ENCODE results near the gene FTSJ3. TPM values are rescaled to one million over a fixed set of nuclear protein-coding genes. Genes with fewer than 3 reads are reported as not detected.

The FTSJ3 gene
- total and polyA plus RNA-seq, 2 of the 13 experiments (the other 11 are each of a cell fraction or from before 2014, with no cell fraction given), result 26.0 to 64.2 TPM

DNA sequence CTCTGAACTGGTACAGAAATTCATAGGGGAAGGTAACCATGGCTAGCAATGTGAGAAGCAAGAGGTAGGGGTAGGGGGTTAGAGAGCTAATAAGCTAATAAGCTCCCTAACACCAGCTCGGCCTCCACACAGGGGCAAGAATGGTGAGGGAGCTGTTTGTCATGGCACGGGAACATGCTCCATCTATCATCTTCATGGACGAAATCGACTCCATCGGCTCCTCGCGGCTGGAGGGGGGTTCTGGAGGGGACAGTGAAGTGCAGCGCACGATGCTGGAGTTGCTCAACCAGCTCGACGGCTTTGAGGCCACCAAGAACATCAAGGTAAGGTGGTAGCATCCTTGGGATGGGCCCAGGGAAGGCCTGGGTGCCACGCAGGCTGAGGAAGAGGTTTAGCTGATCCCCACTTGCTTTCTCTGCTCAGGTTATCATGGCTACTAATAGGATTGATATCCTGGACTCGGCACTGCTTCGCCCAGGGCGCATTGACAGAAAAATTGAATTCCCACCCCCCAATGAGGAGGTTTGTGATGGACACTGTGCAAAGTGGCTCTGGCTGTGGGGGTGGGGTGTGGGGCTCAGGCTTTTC, 3.5 kb upstream of the FTSJ3 start:
- Histone ChIP-seq H3K4me2 (ENCODE audit: low read depth, low read length) (no peak overlapping the region), H3K4me3 (replicated peaks in 1 of 3; ENCODE audit: insufficient read depth in 1 of 3, low read depth in 2 of 3, low read length in 3 of 3) (no peak overlapping the region), H3K27ac (ENCODE audit: extremely low read length, insufficient read depth, low read length) (no peak overlapping the region), H3K79me2 (ENCODE audit: insufficient read depth, low read length) (peaks cover 33% of the 10 kb centered on the region), H3K9ac (ENCODE audit: insufficient read depth, low read depth, low read length) (no peak overlapping the region), H2AFZ (ENCODE audit: low read length) (no peak overlapping the region), H3K4me1 (ENCODE audit: insufficient read depth, low read length) (peaks cover 23% of the 10 kb centered on the region), H3K27me3 (ENCODE audit: control insufficient read depth in 1 of 2, insufficient read depth in 2 of 2, low read length in 2 of 2) (no peaks in the 10 kb centered on the region; a peak in 1 of 5 replicates), H4K20me1 (ENCODE audit: insufficient read depth, low read length) (0 out of 2 replicates have a peak, but pooled peaks cover 2% of the 10 kb centered on the region), H3K36me3 (replicated peaks in 1 of 2; ENCODE audit: control insufficient read depth in 1 of 2, insufficient read depth in 2 of 2, low read length in 2 of 2) (peaks cover 51 to 70% of the 10 kb centered on the region in 2 experiments), H3K9me3 (ENCODE audit: low read length) (no peaks in the 10 kb centered on the region)
- BruUV-seq (replicated peaks), result no TSS peak
- WGBS (ENCODE audit: low lambda C conversion rate), result 94% methylated on average over 15 of the region's 15 CpGs
- intact Hi-C loops (cut with micrococcal nuclease; ENCODE audit: unreplicated experiment) (no loop called here), in situ Hi-C loops (cut with HindIII; ENCODE audit: extremely low pct_ligation_motif_present, low pct_unique_long_range_greater_than_20kb) (no loop called here)
- CTCF ChIA-PET (ENCODE audit: low intra/inter-chr PET ratio, low total read pairs), result no interaction called here
- ATAC-seq (no peak), DNase-seq (ENCODE audit: low spot score) (no peak), FAIRE-seq (no peak)
- POLR2A ChIA-PET, result interaction anchor here (1.1 to 5.2 kb wide), 3 partner anchors 10 to 88 kb away, joined by 3 to 30 read pairs (median 13); partner anchors contain the start of genes CCDC47 and DDX42
- TF ChIP-seq ZNF468 (CRISPR knock-in tag; IDR thresholded peaks at IDR 0.05), result no peak
- TF ChIP-seq BRD4 (CRISPR knock-in tag; IDR thresholded peaks at IDR 0.05), result no peak
- TF ChIP-seq, protein P1, sequence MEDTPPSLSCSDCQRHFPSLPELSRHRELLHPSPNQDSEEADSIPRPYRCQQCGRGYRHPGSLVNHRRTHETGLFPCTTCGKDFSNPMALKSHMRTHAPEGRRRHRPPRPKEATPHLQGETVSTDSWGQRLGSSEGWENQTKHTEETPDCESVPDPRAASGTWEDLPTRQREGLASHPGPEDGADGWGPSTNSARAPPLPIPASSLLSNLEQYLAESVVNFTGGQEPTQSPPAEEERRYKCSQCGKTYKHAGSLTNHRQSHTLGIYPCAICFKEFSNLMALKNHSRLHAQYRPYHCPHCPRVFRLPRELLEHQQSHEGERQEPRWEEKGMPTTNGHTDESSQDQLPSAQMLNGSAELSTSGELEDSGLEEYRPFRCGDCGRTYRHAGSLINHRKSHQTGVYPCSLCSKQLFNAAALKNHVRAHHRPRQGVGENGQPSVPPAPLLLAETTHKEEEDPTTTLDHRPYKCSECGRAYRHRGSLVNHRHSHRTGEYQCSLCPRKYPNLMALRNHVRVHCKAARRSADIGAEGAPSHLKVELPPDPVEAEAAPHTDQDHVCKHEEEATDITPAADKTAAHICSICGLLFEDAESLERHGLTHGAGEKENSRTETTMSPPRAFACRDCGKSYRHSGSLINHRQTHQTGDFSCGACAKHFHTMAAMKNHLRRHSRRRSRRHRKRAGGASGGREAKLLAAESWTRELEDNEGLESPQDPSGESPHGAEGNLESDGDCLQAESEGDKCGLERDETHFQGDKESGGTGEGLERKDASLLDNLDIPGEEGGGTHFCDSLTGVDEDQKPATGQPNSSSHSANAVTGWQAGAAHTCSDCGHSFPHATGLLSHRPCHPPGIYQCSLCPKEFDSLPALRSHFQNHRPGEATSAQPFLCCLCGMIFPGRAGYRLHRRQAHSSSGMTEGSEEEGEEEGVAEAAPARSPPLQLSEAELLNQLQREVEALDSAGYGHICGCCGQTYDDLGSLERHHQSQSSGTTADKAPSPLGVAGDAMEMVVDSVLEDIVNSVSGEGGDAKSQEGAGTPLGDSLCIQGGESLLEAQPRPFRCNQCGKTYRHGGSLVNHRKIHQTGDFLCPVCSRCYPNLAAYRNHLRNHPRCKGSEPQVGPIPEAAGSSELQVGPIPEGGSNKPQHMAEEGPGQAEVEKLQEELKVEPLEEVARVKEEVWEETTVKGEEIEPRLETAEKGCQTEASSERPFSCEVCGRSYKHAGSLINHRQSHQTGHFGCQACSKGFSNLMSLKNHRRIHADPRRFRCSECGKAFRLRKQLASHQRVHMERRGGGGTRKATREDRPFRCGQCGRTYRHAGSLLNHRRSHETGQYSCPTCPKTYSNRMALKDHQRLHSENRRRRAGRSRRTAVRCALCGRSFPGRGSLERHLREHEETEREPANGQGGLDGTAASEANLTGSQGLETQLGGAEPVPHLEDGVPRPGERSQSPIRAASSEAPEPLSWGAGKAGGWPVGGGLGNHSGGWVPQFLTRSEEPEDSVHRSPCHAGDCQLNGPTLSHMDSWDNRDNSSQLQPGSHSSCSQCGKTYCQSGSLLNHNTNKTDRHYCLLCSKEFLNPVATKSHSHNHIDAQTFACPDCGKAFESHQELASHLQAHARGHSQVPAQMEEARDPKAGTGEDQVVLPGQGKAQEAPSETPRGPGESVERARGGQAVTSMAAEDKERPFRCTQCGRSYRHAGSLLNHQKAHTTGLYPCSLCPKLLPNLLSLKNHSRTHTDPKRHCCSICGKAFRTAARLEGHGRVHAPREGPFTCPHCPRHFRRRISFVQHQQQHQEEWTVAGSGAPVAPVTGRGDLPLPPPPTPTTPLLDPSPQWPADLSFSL (CRISPR knock-in tag; IDR thresholded peaks at IDR 0.05), result no peak
- TF ChIP-seq SSRP1 (CRISPR knock-in tag; IDR thresholded peaks at IDR 0.05), result 0 out of 2 replicates have a peak, but pooled peaks have one; percentile 3
- no peak for TF ChIP-seq CHD4 (IDR thresholded peaks at IDR 0.05; ENCODE audit: borderline replicate concordance, low read length)
- no peak for TF ChIP-seq ARNTL (CRISPR knock-in tag; IDR thresholded peaks at IDR 0.05)
- TF ChIP-seq ARNT (IDR thresholded peaks at IDR 0.05), result no peak
- TF ChIP-seq ZSCAN20 (CRISPR knock-in tag; IDR thresholded peaks at IDR 0.05; ENCODE audit: borderline replicate concordance), result no peak
- TF ChIP-seq KDM5A (IDR thresholded peaks at IDR 0.05; ENCODE audit: borderline replicate concordance, low read length), result no peak
- TF ChIP-seq ZNF720 (CRISPR knock-in tag; IDR thresholded peaks at IDR 0.05), result no peak
- TF ChIP-seq SPEN (CRISPR knock-in tag; IDR thresholded peaks at IDR 0.05; ENCODE audit: low read depth), result no peak
- peak; percentile 53 for TF ChIP-seq AGO2 (optimal IDR thresholded peaks at IDR 0.05; ENCODE audit: low read depth, low read length)
- TF ChIP-seq ZNF598 (CRISPR knock-in tag; IDR thresholded peaks at IDR 0.05; ENCODE audit: borderline replicate concordance), result no peak
- TF ChIP-seq ZNF652 (CRISPR knock-in tag; IDR thresholded peaks at IDR 0.05; ENCODE audit: borderline replicate concordance, low read depth), result no peak
- peak; percentile 25 for TF ChIP-seq AGO1 (IDR thresholded peaks at IDR 0.05; ENCODE audit: low read depth, low read length, poor library complexity, severe bottlenecking)
- TF ChIP-seq SOX5 (CRISPR knock-in tag; IDR thresholded peaks at IDR 0.05; ENCODE audit: borderline replicate concordance), result no peak
- TF ChIP-seq POLR2A (IDR thresholded peaks at IDR 0.05; ENCODE audit: insufficient read depth in 1 of 2, low read depth in 2 of 2, low read length in 2 of 2), result peak in 1 of 2 experiments; percentile 30; a peak in 1 of 4 replicates
- peak; percentile 56 for TF ChIP-seq RBFOX2 (IDR thresholded peaks at IDR 0.05; ENCODE audit: low read depth, low read length)
- TF ChIP-seq KDM1A (CRISPR knock-in tag; IDR thresholded peaks at IDR 0.05), result no peak

Data from HepG2 (cell line).